HG03565 (cell line): Measurements from ENCODE around the gene HSPG2.
"Not testable (repeated sequence)": the region's sequence is repeated elsewhere in the genome, so short reads cannot be mapped to it uniquely, and the experiment has no call there.

ENCODE experiments used
- ATAC-seq: cut with Tn5 transposase; IDR thresholded peaks from one replicate; pipeline ENCODE4 v1.9.1; 2021; ENCODE audit warnings: mild to moderate bottlenecking, moderate library complexity; ENCODE audit not compliant: unreplicated experiment

HSPG2 gene

DNA sequence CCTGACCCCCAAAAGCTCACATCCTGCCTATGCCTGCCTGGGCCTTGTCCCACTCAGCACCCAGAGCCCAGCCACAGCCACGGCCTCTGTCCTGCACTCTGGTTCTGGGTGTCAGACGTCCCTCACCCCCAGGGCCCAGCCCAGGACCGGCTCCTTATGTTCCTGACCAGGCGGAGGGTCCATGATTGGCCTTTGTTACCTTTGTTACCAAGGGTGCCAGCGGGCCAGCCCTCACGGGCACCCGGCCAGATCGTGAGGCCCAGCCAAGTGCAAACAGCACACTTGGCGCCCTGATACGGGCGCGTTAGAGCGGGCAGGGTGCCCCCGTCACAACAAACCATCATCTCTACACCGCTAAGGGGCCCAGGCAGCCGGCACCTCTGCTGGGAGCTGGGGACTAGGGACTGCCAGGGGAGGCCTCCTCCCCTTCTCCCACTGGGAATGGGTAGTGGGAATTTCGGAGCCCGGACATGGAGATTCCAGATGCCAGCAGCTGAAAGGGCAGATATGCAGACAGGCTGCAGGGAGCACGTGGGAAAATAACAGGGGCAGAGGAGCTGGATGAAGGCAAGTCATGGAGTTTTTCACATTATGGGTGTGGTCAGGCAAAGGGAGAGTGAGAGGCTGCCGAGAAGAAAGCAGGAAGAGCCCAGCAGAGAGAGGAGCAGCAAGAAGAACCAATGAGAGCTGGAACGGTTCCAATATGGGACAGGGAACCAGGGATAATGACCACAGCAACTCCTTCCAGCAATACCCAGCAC is 22.1 kb downstream of the HSPG2 start:
- no peak for ATAC-seq

DNA sequence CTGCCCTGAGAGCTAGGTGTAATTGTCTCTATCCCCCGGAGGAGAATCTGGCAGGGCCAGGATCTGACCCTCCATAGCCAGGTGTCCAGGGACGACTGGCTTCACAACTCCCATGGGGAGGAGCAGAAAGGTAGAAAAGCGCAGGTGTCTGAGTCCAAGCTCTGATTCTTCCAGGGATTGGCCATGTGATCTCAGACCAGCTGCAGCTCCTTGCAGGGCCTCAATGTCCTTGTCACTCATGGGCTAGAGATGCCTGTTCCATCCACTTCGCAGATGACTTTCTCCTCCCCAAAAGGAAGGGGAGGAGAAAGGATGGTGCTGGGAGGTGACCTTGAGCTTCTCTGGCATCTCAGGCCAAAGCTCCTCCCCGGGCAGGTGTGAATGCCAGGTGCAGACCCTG is 22.7 kb downstream of the HSPG2 start:
- ATAC-seq, result no peak

DNA sequence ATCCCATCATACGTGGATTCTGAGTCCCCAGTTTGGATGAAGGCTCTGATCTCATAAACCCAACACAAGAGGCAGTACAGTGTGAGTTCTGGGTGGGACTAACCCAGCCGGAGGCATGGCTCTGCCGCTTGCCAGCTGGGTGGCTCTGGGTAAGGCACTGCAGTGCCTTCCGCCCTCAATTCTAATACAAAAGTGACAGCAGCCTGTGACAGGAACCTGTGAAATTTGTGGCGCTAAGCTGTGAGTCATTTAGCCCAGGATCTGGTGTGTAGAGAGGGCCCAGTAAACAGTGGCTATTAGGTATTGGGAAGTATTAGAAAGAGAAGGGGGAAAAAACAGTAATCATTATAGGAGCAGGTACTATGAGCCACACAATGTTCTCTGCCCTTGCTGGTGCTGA is 23.3 kb downstream of the HSPG2 start:
- ATAC-seq, result no peak

DNA sequence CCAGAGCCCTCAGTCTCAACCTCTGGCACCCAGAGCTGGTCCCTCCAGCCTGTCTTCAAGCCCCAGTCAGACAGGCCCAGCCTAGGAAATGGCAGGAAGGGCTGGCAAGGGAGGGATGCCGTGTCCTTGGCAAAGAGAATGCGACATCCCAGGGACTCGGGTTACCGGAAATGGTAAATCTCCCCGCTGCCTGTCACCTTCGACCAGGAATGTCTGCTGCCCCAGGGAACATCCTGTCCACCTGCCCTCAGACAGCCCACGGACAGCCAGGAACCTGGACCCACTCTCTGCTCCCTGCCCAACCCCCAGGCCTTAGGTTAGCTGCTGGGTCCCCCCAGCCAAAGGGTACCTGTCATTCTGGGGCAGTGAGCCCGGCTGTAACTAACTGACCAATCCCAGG is 23.9 kb downstream of the HSPG2 start:
- no peak for ATAC-seq

DNA sequence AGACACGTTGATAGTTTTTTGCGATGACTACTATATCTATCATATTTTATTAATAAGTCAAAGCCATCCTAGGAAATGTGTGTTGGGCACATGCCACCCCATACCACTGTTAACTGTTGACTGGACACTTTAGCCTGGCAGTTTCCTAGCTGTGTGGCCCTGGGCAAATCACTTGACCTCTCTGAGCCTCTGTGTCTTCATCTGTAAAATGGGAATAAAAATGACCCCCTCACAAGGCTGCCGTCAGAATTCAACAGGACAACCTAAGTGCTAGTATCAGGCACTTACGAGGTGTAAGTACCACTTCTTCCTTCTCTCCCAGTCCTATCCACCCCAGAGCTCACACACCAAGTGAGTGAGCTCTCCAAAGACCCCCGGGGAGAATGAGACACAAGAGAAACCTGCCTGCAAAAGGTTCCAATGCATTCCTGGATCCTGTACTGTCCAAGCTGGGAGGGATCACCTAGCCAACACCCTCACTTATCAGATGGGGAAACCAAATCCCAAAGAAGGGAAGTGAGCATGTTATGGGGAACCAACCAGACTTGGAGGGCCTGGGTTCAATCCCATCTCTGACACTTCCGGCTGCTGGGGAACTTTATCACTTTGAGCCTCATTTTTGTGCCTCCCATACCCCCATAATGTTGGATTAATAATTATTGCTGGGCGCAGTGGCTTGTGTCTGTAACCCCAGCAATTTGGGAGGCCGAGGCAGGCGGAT is 24.9 kb downstream of the HSPG2 start:
- no peak for ATAC-seq

DNA sequence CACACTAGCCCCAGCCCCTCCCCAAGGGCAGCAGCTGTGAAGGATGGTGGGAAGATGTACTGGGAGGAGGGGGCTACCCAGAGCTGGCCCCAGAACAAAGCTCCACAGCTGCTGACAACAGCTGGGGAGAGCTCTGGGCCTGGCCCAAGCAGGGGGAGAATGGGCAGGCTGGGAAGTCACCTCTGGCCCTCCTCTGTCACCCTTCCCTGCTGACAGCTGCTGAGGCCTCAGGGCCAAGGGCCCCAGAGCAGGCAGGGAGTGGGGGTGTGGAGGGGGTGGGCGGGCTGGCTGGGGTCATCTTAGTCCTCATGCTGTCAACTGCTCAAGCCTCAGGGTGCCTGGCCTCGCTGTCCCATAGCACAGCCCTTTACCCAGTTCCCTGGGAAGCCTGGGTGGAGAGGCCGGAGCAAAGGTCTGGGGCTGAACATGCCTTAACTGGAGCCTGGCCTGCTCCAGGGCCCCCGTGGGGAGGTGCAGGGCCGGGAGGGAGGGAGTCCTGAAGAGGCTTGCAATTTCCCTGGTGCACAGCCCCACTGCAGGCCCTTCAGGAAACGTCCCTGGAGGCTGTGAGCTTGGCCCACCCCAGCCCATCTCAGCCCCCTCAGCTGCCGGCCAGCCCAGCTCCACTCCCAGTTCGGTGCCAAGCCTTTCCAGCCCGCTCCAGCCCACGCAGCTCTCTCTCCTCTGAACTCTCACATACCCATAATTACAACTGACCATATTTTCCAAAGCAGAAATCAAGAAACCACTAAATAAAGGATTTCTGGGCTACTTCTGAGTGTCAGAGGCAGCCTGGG is 25.7 kb downstream of the HSPG2 start:
- ATAC-seq, result no peak

DNA sequence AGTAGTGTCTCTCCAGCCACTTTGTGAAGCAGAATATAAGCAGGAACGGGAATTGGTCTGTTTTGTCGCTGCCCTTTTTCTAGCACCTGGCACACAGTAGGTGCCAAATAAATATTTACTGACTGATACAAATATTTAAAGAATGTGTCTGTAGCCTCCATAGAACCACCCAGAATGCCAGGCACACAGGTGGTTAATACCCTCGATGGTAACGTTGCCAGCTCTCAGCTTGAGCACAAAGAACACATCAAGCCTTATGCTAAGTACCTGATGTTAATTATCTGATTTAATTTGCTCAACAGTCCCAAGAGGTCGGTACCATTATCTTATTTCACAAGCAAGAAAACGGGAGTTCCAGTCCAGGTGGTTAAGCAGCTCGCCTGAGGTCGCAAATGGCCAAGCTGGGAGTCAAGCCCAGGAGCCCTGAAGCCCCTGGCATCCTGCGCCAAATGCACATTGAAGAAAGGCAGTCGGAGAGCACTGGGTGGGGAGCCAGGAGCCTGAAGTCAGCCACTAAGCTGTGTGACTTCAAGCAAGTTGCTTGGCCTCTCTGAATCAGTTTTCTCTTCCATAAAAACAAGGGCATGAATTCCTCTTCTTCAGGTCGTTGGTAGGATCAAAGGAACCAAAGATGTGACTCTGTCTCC is 26.4 kb downstream of the HSPG2 start:
- ATAC-seq, result no peak

DNA sequence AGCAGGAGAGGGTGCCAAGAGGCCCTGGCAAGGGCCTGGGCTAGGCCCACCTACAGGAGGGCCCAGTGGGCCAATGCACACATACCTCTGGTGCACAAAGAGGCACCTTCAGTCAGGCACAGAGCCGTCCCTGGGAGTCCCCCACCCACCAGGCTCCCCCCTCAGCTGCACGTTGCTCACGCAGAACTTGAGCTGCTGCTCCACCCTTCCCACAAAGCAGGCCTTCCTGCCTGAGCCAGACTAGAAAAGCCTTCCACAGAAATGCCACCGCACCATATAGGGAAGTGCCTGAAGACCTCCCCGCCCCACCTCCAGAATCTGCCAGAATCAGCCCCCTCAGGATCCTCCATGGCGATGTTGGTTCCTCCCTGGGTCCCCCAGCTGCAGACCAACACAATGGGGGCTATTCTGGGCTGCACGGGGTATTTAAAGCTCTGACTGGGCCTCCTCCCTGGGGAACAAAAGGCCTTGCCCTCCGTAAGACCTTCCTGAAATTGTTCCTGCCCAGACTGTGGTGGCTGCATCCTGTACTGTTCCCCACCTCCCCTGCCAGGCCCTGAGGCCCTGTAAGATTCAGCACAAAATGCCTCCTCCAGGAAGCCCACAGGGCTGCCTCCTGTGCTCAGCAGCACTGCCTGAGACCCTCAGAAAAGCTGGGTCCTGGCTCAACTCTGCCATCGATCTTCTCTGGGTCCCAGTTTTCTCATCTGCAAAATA is 27.2 kb downstream of the HSPG2 start:
- ATAC-seq, result no peak

DNA sequence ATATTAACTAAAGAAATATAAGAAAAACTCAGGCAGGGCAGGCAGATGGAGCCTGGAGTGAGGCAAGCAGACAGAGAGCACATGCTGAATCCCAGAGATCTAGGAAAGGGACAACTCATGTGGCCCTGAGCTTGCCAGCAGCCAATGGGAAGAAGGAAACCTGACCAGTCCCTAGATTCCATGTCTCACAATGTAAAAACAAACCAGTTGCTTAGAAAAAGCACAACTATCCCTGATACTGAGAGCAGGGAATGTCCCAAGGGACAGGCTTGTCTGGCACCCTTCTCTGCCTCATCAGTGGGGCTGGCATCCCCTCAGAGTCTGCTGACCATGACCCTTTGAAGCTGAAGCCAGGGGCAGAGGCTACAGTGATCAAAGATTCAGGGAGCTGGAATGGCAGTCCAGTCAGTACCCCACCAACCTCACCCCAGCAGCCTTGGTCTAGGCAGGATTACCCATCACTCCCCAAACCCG is 27.8 kb downstream of the HSPG2 start:
- no peak for ATAC-seq

DNA sequence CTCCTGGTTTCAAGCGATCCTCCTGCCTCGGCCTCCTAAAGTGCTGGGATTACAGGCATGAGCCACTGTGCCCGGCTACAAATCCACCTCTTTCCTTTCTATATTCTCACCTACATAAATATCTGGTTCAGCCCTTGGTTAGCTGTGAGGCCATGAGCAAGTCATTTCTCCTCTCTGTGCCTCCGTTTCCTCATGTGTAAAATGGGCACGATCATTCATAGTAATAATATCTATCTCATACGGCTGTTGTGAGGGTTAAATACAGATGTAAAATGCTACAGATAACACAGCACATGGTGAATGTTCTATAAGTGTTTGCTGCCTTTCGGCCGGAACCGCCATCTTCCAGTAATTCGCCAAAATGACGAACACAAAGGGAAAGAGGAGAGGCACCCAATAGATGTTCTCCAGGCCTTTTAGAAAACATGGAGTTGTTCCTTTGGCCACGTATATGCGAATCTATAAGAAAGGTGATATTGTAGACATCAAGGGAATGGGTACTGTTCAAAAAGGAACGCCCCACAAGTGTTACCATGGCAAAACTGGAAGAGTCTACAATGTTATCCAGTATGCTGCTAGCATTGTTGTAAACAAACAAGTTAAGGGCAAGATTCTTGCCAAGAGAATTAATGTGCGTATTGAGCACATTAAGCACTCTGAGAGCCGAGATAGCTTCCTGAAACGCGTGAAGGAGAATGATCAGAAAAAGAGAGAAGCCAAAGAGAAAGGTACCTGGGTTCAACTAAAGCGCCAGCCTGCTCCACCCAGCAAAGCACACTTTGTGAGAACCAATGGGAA is 29.2 kb downstream of the HSPG2 start:
- ATAC-seq, result not testable (repeated sequence)

DNA sequence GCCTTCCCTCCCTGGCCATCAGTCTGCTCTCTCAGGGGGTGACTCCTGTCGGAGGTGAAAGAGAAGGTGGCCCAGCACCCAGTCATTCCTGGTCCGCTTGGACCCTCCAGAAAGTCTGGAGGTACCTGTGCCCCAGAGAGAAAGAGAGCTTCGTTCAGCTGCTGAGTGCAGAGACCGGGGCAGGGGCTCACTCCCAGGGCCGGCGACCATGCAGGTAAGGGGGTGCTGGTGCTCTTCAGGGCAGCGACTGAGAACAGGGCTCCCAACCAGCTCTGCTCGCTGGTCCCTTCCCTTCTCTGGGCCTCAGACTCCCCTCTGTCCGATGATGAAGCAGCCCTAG is 30.1 kb downstream of the HSPG2 start:
- no peak for ATAC-seq

DNA sequence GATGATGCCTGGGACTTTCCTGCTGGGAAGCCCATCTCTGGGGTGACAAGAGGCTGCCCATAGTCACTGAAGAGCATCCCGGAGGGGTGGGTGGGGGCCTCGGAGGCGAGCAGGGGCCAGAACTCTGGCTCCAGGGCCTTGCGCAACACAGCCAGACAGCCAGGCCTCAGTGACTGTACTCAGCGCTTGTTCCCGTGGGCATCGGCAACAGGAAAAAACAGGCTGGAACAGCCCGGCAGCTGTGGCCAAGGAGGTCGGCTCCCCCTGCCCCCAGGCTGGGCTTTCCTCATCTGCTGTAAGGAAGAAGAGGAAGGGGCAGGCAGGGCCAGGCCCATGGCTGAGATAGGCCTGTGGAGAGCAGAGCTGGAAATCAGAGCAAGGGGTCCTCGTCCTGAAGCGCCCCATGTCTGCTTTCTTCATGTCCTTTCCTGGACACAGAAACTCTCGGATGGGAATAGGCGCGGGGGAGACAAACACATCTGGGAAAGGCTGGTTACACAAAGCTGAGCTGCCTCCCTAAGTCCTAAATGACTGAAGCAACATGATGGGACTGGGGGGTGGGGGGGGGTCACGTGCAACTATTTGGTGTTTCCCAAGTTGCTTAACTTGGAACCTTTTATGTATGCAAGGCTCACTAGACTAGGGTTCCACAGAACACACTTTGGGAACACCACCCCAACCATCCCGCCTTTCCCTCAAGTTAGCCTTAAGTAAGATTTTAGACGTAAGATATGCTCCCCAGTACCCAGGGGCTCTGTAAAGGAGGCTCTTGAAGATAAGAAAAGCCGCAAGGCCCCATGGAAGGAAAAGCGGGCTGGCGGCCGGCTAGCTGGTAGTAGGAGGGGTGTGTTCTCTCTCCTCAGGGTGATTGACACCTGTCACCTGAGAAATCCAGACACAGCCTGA is 30.7 kb downstream of the HSPG2 start:
- no peak for ATAC-seq

DNA sequence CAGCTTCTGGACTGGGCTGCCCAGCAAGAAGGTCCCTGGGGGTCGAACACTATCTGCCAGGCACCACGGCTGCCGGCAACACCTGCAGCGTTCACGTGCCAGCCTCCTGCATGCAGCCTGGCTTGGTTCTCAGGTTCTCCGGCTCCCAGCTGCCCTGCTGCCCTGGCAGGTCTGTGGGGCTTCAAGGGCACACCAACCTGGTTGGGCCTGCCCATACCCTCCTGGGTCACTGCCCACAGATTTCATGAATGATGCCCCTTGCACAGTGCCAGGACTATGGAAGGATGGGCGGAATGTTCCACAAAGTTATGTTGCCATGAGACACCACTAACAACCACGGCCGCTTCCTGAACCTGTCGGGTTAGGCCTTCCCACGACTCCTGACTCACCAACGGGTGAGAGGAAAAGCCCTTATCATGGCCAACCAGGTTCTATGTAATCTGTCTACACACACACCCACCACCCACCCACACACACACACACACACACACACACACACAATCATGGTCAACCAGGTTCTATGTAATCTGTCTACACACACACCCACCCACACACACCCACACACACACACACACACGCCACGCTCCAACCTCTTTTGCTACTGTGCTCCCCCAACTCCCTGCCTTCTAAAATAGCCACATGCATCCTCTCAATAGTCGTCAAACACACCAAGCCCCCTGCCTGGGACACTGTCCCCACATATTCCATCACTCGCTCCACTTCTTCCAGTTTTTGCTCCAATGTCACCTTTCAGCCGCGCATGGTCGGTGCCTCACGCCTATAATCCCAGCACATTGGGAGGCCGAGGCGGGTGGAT is 32.2 kb downstream of the HSPG2 start:
- no peak for ATAC-seq

DNA sequence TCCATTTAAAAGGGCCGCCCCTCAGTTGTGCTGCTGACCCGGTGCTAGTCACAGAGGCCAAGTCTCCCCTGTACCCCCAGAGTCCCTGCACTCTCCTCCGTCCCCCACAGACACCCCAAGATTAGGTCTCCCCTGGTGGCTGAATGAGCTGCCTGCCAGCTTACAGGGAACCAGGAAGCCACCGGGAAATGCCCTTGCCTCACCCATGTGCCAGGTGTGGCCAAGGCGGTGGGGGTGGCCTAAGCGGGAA is 32.7 kb downstream of the HSPG2 start:
- ATAC-seq, result no peak

DNA sequence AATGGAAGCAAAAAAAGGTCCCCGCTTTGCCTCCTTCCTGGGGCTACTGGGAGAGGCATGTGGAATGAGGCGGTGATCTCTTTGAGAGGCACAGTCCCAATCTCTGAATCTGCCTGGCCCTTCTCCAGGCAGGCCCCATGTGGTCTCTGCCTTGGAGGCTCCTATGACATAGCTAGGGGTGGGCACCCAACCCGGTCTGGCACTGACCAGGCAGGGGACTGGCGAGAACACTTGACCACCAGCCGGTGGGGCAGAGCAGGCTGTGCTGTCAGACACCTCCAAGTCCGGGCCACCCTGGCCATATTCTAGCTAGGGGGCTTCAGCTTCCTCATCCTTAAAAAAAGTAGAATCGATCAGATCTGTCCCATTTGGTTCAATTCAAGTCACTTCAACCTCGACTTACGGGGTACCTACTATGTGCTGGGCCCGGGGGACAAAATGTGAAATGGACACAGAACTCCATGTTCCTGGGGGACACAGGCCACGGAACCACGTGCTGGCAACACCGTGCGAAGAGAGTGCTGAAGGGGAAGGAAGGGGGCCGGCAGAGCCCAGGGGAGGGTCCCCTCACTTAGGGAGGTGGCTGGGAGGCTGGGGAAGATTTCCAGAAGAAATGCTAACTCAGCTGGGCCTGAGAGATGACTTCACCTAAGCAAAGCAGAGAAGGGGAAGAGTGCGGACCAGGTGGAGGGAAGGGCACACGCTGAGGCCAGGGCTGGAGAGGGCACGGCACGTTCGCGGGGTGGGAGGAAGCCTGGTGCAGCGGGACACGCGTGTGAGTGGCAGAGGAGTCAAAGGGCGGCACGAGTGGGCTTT is 33.3 kb downstream of the HSPG2 start:
- no peak for ATAC-seq

DNA sequence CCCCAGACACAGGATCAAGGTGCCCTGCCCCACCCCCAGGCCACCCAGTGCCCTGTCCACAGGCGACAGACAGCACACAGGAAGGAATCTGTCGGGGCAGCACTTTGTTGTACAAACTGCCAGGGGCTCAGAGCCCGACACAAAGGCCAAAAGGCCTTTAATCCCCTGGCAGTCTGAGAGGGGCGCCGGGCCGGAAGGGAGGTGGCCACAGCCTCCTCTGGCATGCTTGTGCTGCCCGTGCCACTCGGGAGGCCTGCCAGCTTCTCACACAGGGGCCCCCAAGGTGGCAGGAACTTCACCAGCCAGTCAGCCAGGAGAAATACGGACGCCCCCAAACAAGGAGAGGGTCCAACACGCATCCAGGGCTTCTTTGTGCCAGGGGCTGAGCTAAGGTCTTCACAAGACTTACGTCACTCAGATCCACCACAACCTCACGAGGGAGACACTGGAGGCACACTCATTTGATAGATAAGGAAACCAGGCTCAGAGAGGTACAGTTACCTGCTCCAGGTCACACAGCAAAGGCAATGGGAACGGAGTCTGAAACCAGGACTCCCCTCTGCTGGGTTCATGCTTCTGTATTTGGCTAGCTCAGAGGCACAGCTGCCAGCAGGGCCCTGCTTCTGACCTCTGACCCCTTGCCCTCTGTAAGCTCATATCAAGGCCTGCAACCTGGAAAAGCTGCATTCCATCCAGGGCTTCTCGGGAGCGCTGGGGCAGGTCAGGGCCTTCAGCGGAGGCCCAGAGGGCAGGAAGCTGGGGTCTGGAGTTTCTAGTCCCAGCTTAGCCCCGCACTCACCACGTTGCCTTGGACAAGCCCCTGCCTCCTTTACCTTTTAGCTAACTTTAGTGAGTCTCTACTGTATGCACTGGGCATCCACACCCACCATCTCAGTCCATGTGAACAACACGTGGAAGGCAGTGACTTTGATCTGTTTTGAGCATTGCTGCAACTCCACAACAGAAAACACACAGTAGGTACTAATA is 34.8 kb downstream of the HSPG2 start:
- no peak for ATAC-seq
